HepG2 (cell line): ENCODE data around the gene SH3D19. TPM values are rescaled to one million over a fixed set of nuclear protein-coding genes. Genes with fewer than 3 reads are reported as not detected.
"Not testable (repeated sequence)": the region's sequence is repeated elsewhere in the genome, so short reads cannot be mapped to it uniquely, and the experiment has no call there.

Source experiments
- ATAC-seq: fragments of 200-7000 bp; cut with Tn5 transposase; 3 replicates; pipeline ENCODE4 v1.9.1; 2020; ENCODE audit warnings: mild to moderate bottlenecking, moderate library complexity
- BruUV-seq: library from RNA; stranded (reverse); fragments of 400-500 nt; replicated peaks from 2 replicates; lab custom pipeline; 2021; lab: Mats Ljungman, UMichigan
- CTCF ChIA-PET: fragments of 300-600 bp; formaldehyde crosslinking; extraction: SDS; loops from one replicate; lab custom pipeline; 2021; ENCODE audit warnings: low total read pairs, inconsistent platforms, low intra/inter-chr PET ratio; lab: Yijun Ruan, JAX
- POLR2A ChIA-PET: fragments of 350-600 bp; sonication (Branson Sonifier 250); formaldehyde crosslinking; loops from one replicate; lab custom pipeline; 2020; ENCODE audit warnings: antibody characterized with exemption, inconsistent platforms; lab: Yijun Ruan, JAX
- DNase-seq: peaks from one replicate; pipeline ENCODE4 v3.0.0-alpha.2; 2015; ENCODE audit warnings: low spot score
- FAIRE-seq: peaks from 3 replicates; lab custom pipeline; 2011; peaks lifted over from hg19 to GRCh38; lab: Jason Lieb, UNC
- H2AFZ ChIP-seq: one replicate; pipeline ENCODE4 v1.6.1; 2011; ENCODE audit warnings: low read length, inconsistent platforms
- H3K27ac ChIP-seq: fragments of 300-600 bp; 3 replicates; pipeline ENCODE4 v1.8.0; 2011; ENCODE audit warnings: mixed run types, mild to moderate bottlenecking, mixed read lengths, low read length, inconsistent platforms; ENCODE audit not compliant: insufficient read depth; ENCODE audit errors: extremely low read length
- H3K27me3 ChIP-seq, 2 experiments: fragments of 200-600 bp in 1 of 2; 2 replicates in 1 of 2; 3 replicates in 1 of 2; pipeline versions ENCODE4 v1.6.0 to v1.8.0; 2011; ENCODE audit warnings: low read length in 2 of 2, mild to moderate bottlenecking in 2 of 2, moderate library complexity in 2 of 2, inconsistent platforms in 1 of 2; ENCODE audit not compliant: insufficient read depth in 2 of 2, control insufficient read depth in 1 of 2
- H3K36me3 ChIP-seq, 2 experiments: fragments of 200-600 bp in 1 of 2; replicated peaks in 1 of 2; 2 replicates in 1 of 2; 3 replicates in 1 of 2; pipeline versions ENCODE4 v1.5.1 to v1.8.0; 2011; ENCODE audit warnings: low read length in 2 of 2, inconsistent platforms in 1 of 2; ENCODE audit not compliant: insufficient read depth in 2 of 2, control insufficient read depth in 1 of 2
- H3K4me1 ChIP-seq: 2 replicates; pipeline ENCODE4 v1.5.1; 2012; ENCODE audit warnings: low read length, inconsistent platforms; ENCODE audit not compliant: insufficient read depth
- H3K4me2 ChIP-seq: 2 replicates; pipeline ENCODE4 v1.6.0; 2011; ENCODE audit warnings: low read depth, low read length, inconsistent platforms
- H3K4me3 ChIP-seq, 3 experiments: fragments of 200-600 bp in 1 of 3; sonication (generic), shearing (Covaris generic) in 1 of 3; replicated peaks in 1 of 3; 2 replicates each; pipeline ENCODE4 v1.5.1; 2011 to 2016; ENCODE audit warnings: low read length in 3 of 3, inconsistent platforms in 2 of 3, low read depth in 2 of 3, mild to moderate bottlenecking in 2 of 3, control low read depth in 1 of 3, mixed read lengths in 1 of 3; ENCODE audit not compliant: insufficient read depth in 1 of 3
- H3K79me2 ChIP-seq: one replicate; pipeline ENCODE4 v1.6.1; 2011; ENCODE audit warnings: low read length, inconsistent platforms; ENCODE audit not compliant: insufficient read depth
- H3K9ac ChIP-seq: 2 replicates; pipeline ENCODE4 v1.6.0; 2011; ENCODE audit warnings: mild to moderate bottlenecking, low read depth, low read length, inconsistent platforms; ENCODE audit not compliant: insufficient read depth
- H3K9me3 ChIP-seq: 2 replicates; pipeline ENCODE4 v1.5.1; 2012; ENCODE audit warnings: mild to moderate bottlenecking, low read length
- H4K20me1 ChIP-seq: 2 replicates; pipeline ENCODE4 v1.6.0; 2011; ENCODE audit warnings: inconsistent platforms, mild to moderate bottlenecking, low read length, moderate library complexity; ENCODE audit not compliant: insufficient read depth
- ARID4A ChIP-seq: sonication (generic); formaldehyde crosslinking; IDR thresholded peaks from 2 replicates; pipeline ENCODE4 v1.5.0; 2020; ENCODE audit warnings: mild to moderate bottlenecking, missing genetic modification reagents, borderline replicate concordance
- ISL2 ChIP-seq: sonication (generic); formaldehyde crosslinking; IDR thresholded peaks from 2 replicates; pipeline ENCODE4 v1.5.0; 2020; ENCODE audit warnings: missing genetic modification reagents
- KMT2A ChIP-seq: sonication (generic); formaldehyde crosslinking; IDR thresholded peaks from 2 replicates; pipeline ENCODE4 v1.4.0; 2020; ENCODE audit warnings: missing genetic modification reagents
- MXD1 ChIP-seq: sonication (generic); formaldehyde crosslinking; IDR thresholded peaks from 2 replicates; pipeline ENCODE4 v1.4.0; 2020; ENCODE audit warnings: mild to moderate bottlenecking, missing genetic modification reagents
- NR3C1 ChIP-seq: sonication (generic); formaldehyde crosslinking; IDR thresholded peaks from 2 replicates; pipeline ENCODE4 v1.4.0; 2020; ENCODE audit warnings: missing genetic modification reagents
- ZBTB42 ChIP-seq: sonication (generic); formaldehyde crosslinking; IDR thresholded peaks from 2 replicates; pipeline ENCODE4 v1.5.0; 2020; ENCODE audit warnings: mild to moderate bottlenecking, missing genetic modification reagents
- ZNF432 ChIP-seq: sonication (generic); formaldehyde crosslinking; IDR thresholded peaks from 2 replicates; pipeline ENCODE4 v1.5.0; 2020; ENCODE audit warnings: missing genetic modification reagents, mild to moderate bottlenecking, borderline replicate concordance
- ZNF510 ChIP-seq: sonication (generic); formaldehyde crosslinking; IDR thresholded peaks from 2 replicates; pipeline ENCODE4 v1.4.0; 2020; ENCODE audit warnings: low read depth, mild to moderate bottlenecking, missing genetic modification reagents
- ZNF652 ChIP-seq: IDR thresholded peaks from 2 replicates; pipeline ENCODE4 v1.6.1; 2016; ENCODE audit warnings: low read depth, borderline replicate concordance
- WGBS: methylation state at CpG from one replicate; pipeline ENCODE4 v1.1.6; 2017; ENCODE audit warnings: low lambda C conversion rate; 5-methylcytosine and 5-hydroxymethylcytosine counted together
- in situ Hi-C: cut with HindIII; loops from 2 replicates; pipeline ENCODE4 v1.10.0; 2017; ENCODE audit warnings: low pct_unique_long_range_greater_than_20kb; ENCODE audit not compliant: extremely low pct_ligation_motif_present
- intact Hi-C: fragments of 100-400 bp; cut with micrococcal nuclease; formaldehyde crosslinking; loops from one replicate; pipeline ENCODE4 v1.10.0; 2022; ENCODE audit not compliant: unreplicated experiment
- polyA plus RNA-seq, 8 experiments: library from polyadenylated mRNA; depleted of rRNA in 3 of 8; stranded (reverse) in 7 of 8; unstranded in 1 of 8; fragments of >200 nt; fragmentation: Illumina TruSeq in 4 of 8; extraction: Trizol in 4 of 8; gene quantifications; 2 replicates each; pipeline versions ENCODE4 v1.2.1 to v1.2.3, GENCODE V29; 2011 to 2016; ENCODE audit warnings: low read depth in 4 of 8, missing spikeins in 1 of 8, mixed read lengths in 1 of 8; ENCODE audit not compliant: insufficient read depth in 1 of 8
- total RNA-seq, 5 experiments: library from RNA; depleted of rRNA; stranded (reverse); fragments of >200 nt; fragmentation: Illumina TruSeq; extraction: Trizol; gene quantifications; 2 replicates each; pipeline ENCODE4 v1.2.3, GENCODE V29; 2016; ENCODE audit warnings: low read depth in 1 of 5
- TF ChIP-seq, protein P1 (sequence below): IDR thresholded peaks from 2 replicates; pipeline ENCODE4 v1.6.1; 2016; ENCODE audit warnings: low read depth, control low read depth

Gene SH3D19
- total and polyA plus RNA-seq, 2 of the 13 experiments (the other 11 are each of a cell fraction or from before 2014, with no cell fraction given), result 31.2 to 38.0 TPM

- peak overlapping the region; percentile 99 for H3K9ac ChIP-seq
- ATAC-seq, H2AFZ ChIP-seq, H3K9me3 ChIP-seq, POLR2A ChIA-PET, FAIRE-seq, DNase-seq, CTCF ChIA-PET, H3K27me3 ChIP-seq, in situ Hi-C loops, BruUV-seq: not testable (repeated sequence)
- peaks cover 67% of the 10 kb centered on the region for H3K4me1 ChIP-seq
- H3K4me2 ChIP-seq, result peak overlapping the region; percentile 86
- H3K4me3 ChIP-seq, result peak overlapping the region; percentile 80 to 84 (median 83)
- H3K27ac ChIP-seq, result peak overlapping the region; percentile 100
- intact Hi-C loops, result loop anchor here (1.0 to 5.0 kb wide), 2 partner anchors 22 to 45 kb away; partner anchors contain the start of gene PRSS48
- H3K36me3 ChIP-seq, result peaks cover 0 to 19% of the 10 kb centered on the region in 2 experiments
- peaks cover 71% of the 10 kb centered on the region for H3K79me2 ChIP-seq
- WGBS, result 86% methylated on average over 4 of the region's 4 CpGs
- TF ChIP-seq ZNF652 (CRISPR knock-in tag) (peak; percentile 57; the same call in 1 of the 2 replicates), ARID4A (CRISPR knock-in tag) (0 out of 2 replicates have a peak, but pooled peaks have one; percentile 18)
- peaks cover 35% of the 10 kb centered on the region for H4K20me1 ChIP-seq
These were observed 3.2 kb downstream of the SH3D19 start for GRCh38 chr4:151322161-151322560.

GRCh38 chr4:151321586-151321985 lies 3.8 kb downstream of the SH3D19 start:
- Histone ChIP-seq H2AFZ (no peak overlapping the region), H3K27me3 (no peaks in the 10 kb centered on the region; a peak in 1 of 5 replicates), H4K20me1 (peaks cover 41% of the 10 kb centered on the region), H3K4me3 (peak overlapping the region; percentile 80 to 84 (median 83); a peak in 5 of 6 replicates), H3K79me2 (peaks cover 77% of the 10 kb centered on the region), H3K36me3 (peaks cover 1 to 24% of the 10 kb centered on the region in 2 experiments), H3K9me3 (no peaks in the 10 kb centered on the region), H3K9ac (peak overlapping the region; percentile 99), H3K4me1 (peaks cover 67% of the 10 kb centered on the region), H3K4me2 (peak overlapping the region; percentile 86), H3K27ac (peak overlapping the region; percentile 14)
- FAIRE-seq (no peak), ATAC-seq (no peak), DNase-seq (no peak)
- 80% methylated on average over 1 of the region's 1 CpG for WGBS
- in situ Hi-C loops, result no loop called here
- no TSS peak for BruUV-seq
- intact Hi-C loops, result loop anchor here (5.0 kb wide), 1 partner anchor 44 kb away; the partner anchor contains the start of gene PRSS48
- ChIA-PET CTCF (no interaction called here), POLR2A (no interaction called here)
- no peak for TF ChIP-seq NR3C1
- no peak for TF ChIP-seq ISL2
- no peak for TF ChIP-seq ZNF510
- no peak for TF ChIP-seq ZNF432 (CRISPR knock-in tag)
- TF ChIP-seq MXD1 (CRISPR knock-in tag), result no peak
- TF ChIP-seq ZBTB42 (CRISPR knock-in tag), result no peak
- no peak for TF ChIP-seq KMT2A (CRISPR knock-in tag)
- TF ChIP-seq, protein P1, sequence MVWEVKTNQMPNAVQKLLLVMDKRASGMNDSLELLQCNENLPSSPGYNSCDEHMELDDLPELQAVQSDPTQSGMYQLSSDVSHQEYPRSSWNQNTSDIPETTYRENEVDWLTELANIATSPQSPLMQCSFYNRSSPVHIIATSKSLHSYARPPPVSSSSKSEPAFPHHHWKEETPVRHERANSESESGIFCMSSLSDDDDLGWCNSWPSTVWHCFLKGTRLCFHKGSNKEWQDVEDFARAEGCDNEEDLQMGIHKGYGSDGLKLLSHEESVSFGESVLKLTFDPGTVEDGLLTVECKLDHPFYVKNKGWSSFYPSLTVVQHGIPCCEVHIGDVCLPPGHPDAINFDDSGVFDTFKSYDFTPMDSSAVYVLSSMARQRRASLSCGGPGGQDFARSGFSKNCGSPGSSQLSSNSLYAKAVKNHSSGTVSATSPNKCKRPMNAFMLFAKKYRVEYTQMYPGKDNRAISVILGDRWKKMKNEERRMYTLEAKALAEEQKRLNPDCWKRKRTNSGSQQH (CRISPR knock-in tag), result no peak
